Central memory CD8-positive, alpha-beta T cell (primary cell): Measurements from ENCODE around the gene COL11A1.
"Not testable (repeated sequence)": the region's sequence is repeated elsewhere in the genome, so short reads cannot be mapped to it uniquely, and the experiment has no call there.

ENCODE experiments used
- ATAC-seq: fragments of 150-1000 bp; cut with Tn5 transposase; replicated peaks from 2 replicates; pipeline ENCODE4 v1.10.0; 2022; ENCODE audit warnings: mild to moderate bottlenecking, moderate FRiP score, moderate number of reproducible peaks; ENCODE audit not compliant: poor library complexity, severe bottlenecking; ENCODE audit errors: extremely low read depth
- DNase-seq, 2 donors: peaks; one replicate each; pipeline ENCODE4 v3.0.0; 2021; ENCODE audit warnings: low spot score in 2 of 2
- H3K27ac Mint-ChIP-seq: one replicate; pipeline ENCODE4 v1.8.0; 2022; ENCODE audit warnings: low read depth, mild to moderate bottlenecking, moderate library complexity, mixed read lengths
- H3K27me3 Mint-ChIP-seq: one replicate; pipeline ENCODE4 v1.8.0; 2022; ENCODE audit warnings: mixed read lengths
- H3K36me3 Mint-ChIP-seq: one replicate; pipeline ENCODE4 v1.8.0; 2022; ENCODE audit warnings: mild to moderate bottlenecking, moderate library complexity, mixed read lengths; ENCODE audit not compliant: insufficient read depth
- H3K4me1 Mint-ChIP-seq: one replicate; pipeline ENCODE4 v1.8.0; 2022; ENCODE audit warnings: mixed read lengths
- H3K4me3 Mint-ChIP-seq: one replicate; pipeline ENCODE4 v1.8.0; 2022; ENCODE audit warnings: mild to moderate bottlenecking, moderate library complexity, mixed read lengths
- H3K9me3 Mint-ChIP-seq: one replicate; pipeline ENCODE4 v1.8.0; 2022; ENCODE audit warnings: mixed read lengths

COL11A1 gene

DNA sequence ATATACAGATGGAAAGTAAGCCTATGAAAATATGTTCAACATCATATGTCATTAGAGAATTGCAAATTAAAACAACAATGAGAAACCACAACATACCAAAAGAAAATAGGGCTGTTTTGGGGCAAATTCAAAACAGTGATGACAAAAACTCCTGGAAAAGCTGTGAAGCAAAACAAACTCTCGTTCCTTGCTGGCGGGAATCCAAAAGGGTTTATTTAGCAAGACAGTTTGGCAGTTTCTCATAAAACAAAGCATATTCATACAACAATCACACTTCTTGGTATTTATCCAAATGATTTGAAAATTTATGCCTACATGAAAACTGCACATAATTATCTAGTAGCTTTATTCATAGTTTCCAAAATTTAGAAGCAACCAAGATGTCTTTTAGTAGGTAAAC is 44.4 kb downstream of the COL11A1 start:
- H3K27me3 Mint-ChIP-seq: no peaks in the 10 kb centered on the region
- H3K9me3 Mint-ChIP-seq: peaks cover 17% of the 10 kb centered on the region
- H3K27ac Mint-ChIP-seq: no peak overlapping the region
- no peaks in the 10 kb centered on the region for H3K4me1 Mint-ChIP-seq
- no peak for DNase-seq
- no peak for ATAC-seq
- no peak overlapping the region for H3K4me3 Mint-ChIP-seq
- no peaks in the 10 kb centered on the region for H3K36me3 Mint-ChIP-seq

DNA sequence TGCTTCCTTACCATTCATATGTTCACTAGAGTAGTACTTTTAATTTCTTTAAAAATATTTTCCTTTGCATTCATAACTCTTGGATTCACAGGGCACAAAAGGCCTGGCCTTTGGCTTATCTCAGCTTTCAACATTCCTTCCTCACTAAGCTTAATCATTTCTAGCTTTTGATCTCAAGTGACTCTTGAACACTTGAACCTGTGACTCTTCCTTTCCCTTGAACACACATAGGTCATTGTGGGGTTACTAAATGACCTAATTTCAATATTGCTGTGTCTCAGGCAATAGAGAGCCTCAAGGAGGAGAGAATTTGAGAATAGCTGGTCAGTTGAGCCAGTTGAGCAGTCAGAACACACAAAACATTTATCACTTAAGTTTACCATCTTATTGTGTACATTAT is 49.9 kb downstream of the COL11A1 start:
- Mint-ChIP-seq H3K27me3 (no peaks in the 10 kb centered on the region), H3K36me3 (no peaks in the 10 kb centered on the region), H3K27ac (no peak overlapping the region), H3K9me3 (peaks cover 12% of the 10 kb centered on the region), H3K4me1 (no peaks in the 10 kb centered on the region), H3K4me3 (no peak overlapping the region)
- ATAC-seq: no peak
- no peak for DNase-seq

DNA sequence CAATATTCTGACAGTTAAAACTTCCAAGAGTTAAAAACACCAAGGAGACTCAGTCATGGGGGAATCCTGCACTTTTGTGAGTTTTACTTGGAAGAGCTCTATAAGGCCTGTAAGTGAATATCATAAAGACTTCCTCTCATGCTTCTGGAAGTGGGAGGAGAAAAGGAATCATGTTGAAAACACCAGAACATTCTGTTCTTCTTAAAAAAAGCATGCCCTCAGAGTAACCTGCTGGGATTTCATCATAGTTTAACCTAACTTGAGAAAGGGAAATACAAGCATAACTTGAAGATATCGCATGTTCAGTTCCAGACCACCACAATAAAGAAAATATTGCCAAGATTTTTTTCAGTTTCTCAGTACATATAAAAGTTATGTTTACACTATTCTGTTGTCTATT is 51.9 kb downstream of the COL11A1 start:
- no peak for DNase-seq
- no peaks in the 10 kb centered on the region for H3K36me3 Mint-ChIP-seq
- H3K27me3 Mint-ChIP-seq: no peaks in the 10 kb centered on the region
- no peak overlapping the region for H3K27ac Mint-ChIP-seq
- no peak for ATAC-seq
- H3K4me1 Mint-ChIP-seq: no peaks in the 10 kb centered on the region
- H3K9me3 Mint-ChIP-seq: peaks cover 20% of the 10 kb centered on the region
- no peak overlapping the region for H3K4me3 Mint-ChIP-seq

DNA sequence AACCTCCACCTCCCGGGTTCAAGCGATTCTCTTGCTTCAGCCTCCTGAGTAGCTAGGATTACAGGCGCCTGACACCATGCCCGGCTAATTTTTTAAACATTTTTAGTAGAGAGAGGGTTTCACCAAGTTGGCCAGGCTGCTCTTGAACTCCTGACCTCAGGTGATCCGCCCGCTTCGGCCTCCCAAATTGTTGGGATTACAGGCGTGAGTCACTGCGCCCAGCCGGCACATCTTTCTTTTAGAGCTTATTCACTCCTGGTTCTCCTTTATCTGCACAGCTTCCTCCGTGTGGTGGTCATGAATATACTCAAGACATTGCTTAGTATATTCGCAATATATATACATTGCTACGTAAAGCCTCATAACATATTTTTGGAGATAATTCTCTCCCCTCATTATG is 80.2 kb downstream of the COL11A1 start:
- not testable (repeated sequence) for H3K4me1 Mint-ChIP-seq, H3K4me3 Mint-ChIP-seq, ATAC-seq, H3K9me3 Mint-ChIP-seq, H3K36me3 Mint-ChIP-seq, H3K27ac Mint-ChIP-seq, DNase-seq, H3K27me3 Mint-ChIP-seq

DNA sequence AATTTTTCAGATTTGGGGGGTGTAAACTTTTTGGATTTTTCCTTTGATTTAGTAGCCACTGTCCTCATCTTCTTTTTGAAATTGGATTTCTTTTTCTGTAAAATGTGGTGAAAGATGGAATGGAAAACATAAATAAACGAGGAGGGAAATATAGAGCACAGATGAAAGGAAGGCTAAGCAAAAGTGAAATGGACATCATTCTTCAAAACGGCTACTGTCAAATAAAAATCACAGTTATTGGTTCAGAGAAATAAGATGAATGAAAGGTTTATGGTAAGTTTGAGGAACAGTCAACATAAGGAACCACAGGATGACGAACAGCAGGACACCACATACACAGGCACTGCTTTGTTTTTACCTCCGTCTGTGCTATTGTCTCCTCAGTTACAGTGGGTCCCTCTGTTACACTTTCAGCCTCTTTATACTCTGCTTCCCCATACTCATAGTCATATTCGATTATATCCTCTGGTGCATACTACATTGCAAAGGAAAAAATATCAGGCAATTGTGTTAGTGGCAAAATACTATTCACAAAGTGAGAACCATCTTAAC is 82.4 kb downstream of the COL11A1 start:
- Mint-ChIP-seq H3K36me3 (no peaks in the 10 kb centered on the region), H3K27ac (no peak overlapping the region), H3K4me3 (no peak overlapping the region), H3K27me3 (no peaks in the 10 kb centered on the region), H3K9me3 (no peaks in the 10 kb centered on the region), H3K4me1 (no peaks in the 10 kb centered on the region)
- ATAC-seq (no peak), DNase-seq (no peak)

DNA sequence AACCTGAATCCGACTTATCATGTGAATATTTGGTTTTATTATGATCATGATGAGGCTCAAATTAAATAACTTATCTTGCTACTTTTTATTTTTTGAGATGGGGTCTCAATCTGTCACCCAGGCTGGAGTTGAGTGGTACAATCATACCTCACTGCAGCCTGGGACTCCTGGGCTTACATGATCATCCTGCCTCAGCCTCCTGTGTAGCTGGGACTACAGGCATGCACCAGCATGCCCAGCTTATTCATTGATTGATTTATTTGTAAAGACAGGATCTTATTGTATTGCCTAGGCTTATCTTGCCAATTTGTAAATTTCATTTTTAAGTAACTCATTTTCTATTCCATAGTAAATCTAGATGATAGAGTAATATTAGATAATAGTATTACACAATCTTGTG is 84.3 kb downstream of the COL11A1 start:
- H3K27ac Mint-ChIP-seq: no peak overlapping the region
- DNase-seq (no peak), ATAC-seq (no peak)
- no peak overlapping the region for H3K4me3 Mint-ChIP-seq
- H3K36me3 Mint-ChIP-seq: no peaks in the 10 kb centered on the region
- no peaks in the 10 kb centered on the region for H3K9me3 Mint-ChIP-seq
- H3K4me1 Mint-ChIP-seq: no peaks in the 10 kb centered on the region
- no peaks in the 10 kb centered on the region for H3K27me3 Mint-ChIP-seq

DNA sequence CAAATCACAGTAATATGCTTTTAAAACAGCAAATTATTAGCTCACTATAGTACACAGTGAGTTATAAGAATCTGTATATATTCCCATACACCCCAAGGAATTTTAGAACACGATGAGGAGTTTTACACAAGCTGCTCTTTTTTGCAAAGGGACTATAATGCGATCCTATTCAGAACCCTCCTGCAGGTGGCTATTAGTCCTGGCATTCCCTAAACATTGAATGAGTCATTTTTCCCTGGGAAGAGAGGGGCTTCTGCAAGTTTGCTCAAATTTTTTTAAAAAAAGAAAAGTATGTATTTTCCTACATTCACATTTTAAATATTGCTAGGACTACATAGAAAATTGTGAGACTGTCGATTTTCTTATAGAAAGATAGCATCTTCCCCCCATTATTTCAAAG is 106.3 kb downstream of the COL11A1 start:
- peaks cover 6% of the 10 kb centered on the region for H3K9me3 Mint-ChIP-seq
- no peak for ATAC-seq
- no peak for DNase-seq
- H3K27ac Mint-ChIP-seq: no peak overlapping the region
- H3K4me3 Mint-ChIP-seq: no peak overlapping the region
- H3K27me3 Mint-ChIP-seq: no peaks in the 10 kb centered on the region
- no peaks in the 10 kb centered on the region for H3K4me1 Mint-ChIP-seq
- no peaks in the 10 kb centered on the region for H3K36me3 Mint-ChIP-seq

DNA sequence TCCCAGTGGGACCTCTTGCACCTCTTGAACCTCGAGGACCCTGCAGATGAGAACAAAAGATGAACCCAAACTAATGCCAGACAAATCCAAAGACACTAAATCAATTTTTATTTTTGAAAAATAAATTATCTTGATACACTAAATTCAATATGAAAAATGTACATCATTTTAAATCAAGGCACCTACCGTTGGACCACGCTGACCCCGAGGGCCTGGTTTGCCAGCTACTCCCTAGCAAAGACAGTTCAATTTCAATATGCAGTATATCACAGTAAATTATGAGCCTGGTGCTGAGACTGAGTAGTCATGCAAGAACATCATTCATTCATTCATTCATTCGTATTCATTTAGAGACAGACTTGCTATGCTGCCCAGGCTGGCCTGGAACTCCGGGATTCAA is 129.4 kb downstream of the COL11A1 start:
- no peaks in the 10 kb centered on the region for H3K9me3 Mint-ChIP-seq
- ATAC-seq: no peak
- no peak overlapping the region for H3K4me3 Mint-ChIP-seq
- no peaks in the 10 kb centered on the region for H3K27me3 Mint-ChIP-seq
- H3K36me3 Mint-ChIP-seq: no peaks in the 10 kb centered on the region
- no peaks in the 10 kb centered on the region for H3K4me1 Mint-ChIP-seq
- no peak overlapping the region for H3K27ac Mint-ChIP-seq
- no peak for DNase-seq

DNA sequence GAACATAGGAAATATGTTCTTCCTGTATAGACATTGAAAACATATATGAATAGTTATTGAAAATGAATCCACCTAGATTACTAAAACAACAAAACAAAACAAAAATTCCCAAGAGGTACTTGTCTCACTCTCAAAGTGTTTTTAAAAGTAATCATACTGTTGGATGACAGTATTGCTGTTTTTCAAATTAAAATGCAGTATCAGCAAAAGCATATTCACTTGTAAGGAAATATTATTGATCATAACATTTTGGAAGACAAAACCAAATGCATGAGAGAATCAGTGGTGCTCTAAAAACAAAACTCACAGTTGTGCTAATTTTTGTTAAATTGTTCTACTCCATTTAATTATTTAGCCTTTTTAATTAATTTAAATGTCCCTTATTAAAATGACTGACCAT is 131.0 kb downstream of the COL11A1 start:
- no peak overlapping the region for H3K27ac Mint-ChIP-seq
- no peaks in the 10 kb centered on the region for H3K9me3 Mint-ChIP-seq
- no peaks in the 10 kb centered on the region for H3K36me3 Mint-ChIP-seq
- H3K27me3 Mint-ChIP-seq: no peaks in the 10 kb centered on the region
- DNase-seq (no peak), ATAC-seq (no peak)
- no peak overlapping the region for H3K4me3 Mint-ChIP-seq
- no peaks in the 10 kb centered on the region for H3K4me1 Mint-ChIP-seq

DNA sequence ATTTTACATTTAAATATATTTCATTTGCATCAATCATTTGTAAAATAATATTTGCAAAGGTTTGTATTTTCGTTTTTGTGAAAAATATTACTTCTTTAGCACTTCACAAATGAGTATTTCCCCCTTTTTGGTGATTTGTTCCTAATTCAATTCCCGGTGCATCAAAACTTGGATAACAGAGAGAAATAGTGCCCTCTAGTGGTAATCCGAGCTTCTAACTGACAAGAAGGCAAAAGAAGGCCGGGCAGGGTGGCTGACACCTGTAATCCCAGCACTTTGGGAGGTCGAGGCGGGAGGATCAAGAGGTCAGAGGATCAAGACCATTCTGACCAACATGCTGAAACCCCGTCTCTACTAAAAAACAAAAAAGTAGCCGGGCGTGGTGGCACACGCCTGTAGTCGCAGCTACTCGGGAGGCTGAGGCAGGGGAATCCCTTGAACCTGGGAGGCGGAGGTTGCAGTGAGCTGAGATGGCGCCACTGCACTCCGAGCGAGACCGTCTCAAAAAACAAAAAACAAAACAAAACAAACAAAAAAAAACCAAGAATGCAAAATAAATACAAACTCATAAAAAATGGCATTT is 137.7 kb downstream of the COL11A1 start:
- DNase-seq: no peak
- Mint-ChIP-seq H3K27ac (no peak overlapping the region), H3K4me3 (no peak overlapping the region), H3K4me1 (no peaks in the 10 kb centered on the region), H3K27me3 (no peaks in the 10 kb centered on the region), H3K9me3 (peaks cover 5% of the 10 kb centered on the region), H3K36me3 (no peaks in the 10 kb centered on the region)
- no peak for ATAC-seq

DNA sequence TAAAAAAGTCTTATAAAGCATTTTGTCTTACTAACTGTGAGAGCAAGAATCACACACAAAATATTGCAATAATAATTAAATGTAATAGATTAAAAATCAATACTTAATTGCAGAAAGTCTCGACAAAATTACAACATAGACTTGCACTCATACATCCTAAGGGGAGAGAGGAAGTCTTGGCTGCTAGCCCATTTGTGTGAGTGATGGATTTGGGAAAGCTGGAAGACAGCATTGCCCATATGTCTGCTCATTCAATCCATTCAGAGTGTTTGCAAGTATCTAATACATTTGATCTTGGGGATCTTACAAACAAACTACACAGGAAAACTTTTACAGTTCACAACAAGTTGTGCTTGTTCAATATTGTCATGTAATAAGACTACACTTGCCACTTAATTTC is 140.5 kb downstream of the COL11A1 start:
- DNase-seq (no peak), ATAC-seq (no peak)

DNA sequence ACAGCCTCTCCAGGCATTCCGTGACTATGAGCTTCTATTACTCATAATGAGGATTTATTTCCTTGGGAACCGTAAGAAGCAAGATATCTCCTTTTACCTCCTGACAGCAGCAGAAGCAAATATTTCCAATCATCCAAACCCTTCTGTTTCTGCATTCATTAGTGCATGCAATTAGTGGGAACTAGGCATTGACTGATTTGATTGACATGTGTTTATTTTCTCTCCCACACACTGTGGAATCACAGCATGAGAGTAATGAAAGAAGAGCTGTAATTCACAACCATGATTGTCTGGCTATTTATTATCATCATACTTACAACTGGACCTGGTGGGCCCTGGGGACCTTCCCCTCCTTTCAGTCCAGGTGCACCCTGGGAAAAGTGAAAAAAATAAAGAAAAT is 146.8 kb downstream of the COL11A1 start:
- Mint-ChIP-seq H3K9me3 (peaks cover 6% of the 10 kb centered on the region), H3K27me3 (no peaks in the 10 kb centered on the region), H3K27ac (no peak overlapping the region), H3K4me3 (no peak overlapping the region), H3K36me3 (peaks cover 2% of the 10 kb centered on the region), H3K4me1 (no peaks in the 10 kb centered on the region)
- no peak for DNase-seq
- no peak for ATAC-seq

More for the DNA sequence above, 140.5 kb downstream of the COL11A1 start:
- H3K4me1 Mint-ChIP-seq: no peaks in the 10 kb centered on the region
- no peak overlapping the region for H3K27ac Mint-ChIP-seq
- H3K9me3 Mint-ChIP-seq: peaks cover 5% of the 10 kb centered on the region
- no peak overlapping the region for H3K4me3 Mint-ChIP-seq
- peaks cover 2% of the 10 kb centered on the region for H3K36me3 Mint-ChIP-seq
- H3K27me3 Mint-ChIP-seq: no peaks in the 10 kb centered on the region

DNA sequence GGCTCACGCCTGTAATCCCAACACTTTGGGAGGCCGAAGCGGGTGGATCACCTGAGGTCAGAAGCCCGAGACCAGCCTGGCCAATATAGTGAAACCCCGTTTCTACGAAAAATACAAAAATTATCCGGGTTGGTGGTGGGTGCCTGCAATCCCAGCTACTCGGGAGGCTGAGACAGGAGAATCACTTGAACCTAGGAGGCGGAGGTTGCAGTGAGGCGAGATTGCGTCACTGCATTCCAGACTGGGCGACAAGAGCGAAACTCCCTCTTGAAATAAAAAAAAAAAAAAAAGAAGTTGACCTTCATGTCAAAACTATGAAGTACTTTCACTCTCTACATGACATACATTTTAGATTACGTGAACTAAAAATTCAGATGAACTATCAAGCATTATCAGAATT is 153.7 kb downstream of the COL11A1 start:
- Mint-ChIP-seq H3K27me3 (no peaks in the 10 kb centered on the region), H3K4me3 (no peak overlapping the region), H3K36me3 (peaks cover 3% of the 10 kb centered on the region), H3K4me1 (no peaks in the 10 kb centered on the region), H3K27ac (no peak overlapping the region), H3K9me3 (peaks cover 14% of the 10 kb centered on the region)
- DNase-seq: no peak
- no peak for ATAC-seq
